Body of pancreas (tissue), 4 donors: Measurements from ENCODE around the gene DNAJC8. TPM values are rescaled to one million over a fixed set of nuclear protein-coding genes. Genes with fewer than 3 reads are reported as not detected.

Source experiments
- ATAC-seq: fragments of 150-250 bp; one replicate; pipeline ENCODE4 v1.9.1; 2016
- DNase-seq, 4 donors: peaks; one replicate each; pipeline ENCODE4 v3.0.0-alpha.2; 2019
- H3K27ac ChIP-seq, 4 donors: fragments of 200-600 bp; sonication (generic); 1 replicate in 3 of 4; 2 replicates in 1 of 4; pipeline versions ENCODE4 v1.5.1 to v1.6.1; 2016 to 2019; ENCODE audit warnings: mild to moderate bottlenecking in 1 of 4, mixed read lengths in 1 of 4, moderate library complexity in 1 of 4
- H3K27me3 ChIP-seq, 2 donors: fragments of 200-600 bp; sonication (generic); one replicate each; pipeline ENCODE4 v1.6.0; 2016; ENCODE audit warnings: mild to moderate bottlenecking in 1 of 2
- H3K36me3 ChIP-seq, 2 donors: fragments of 200-600 bp; sonication (generic); replicated peaks in 1 of 2; 2 replicates each; pipeline ENCODE4 v1.5.1; 2016; ENCODE audit warnings: low read depth in 2 of 2; ENCODE audit not compliant: insufficient read depth in 1 of 2
- H3K4me1 ChIP-seq: fragments of 200-600 bp; sonication (generic); one replicate; pipeline ENCODE4 v1.6.0; 2016
- H3K4me3 ChIP-seq, 2 donors: fragments of 200-600 bp; sonication (generic); 1 replicate in 1 of 2; 2 replicates in 1 of 2; pipeline ENCODE4 v1.5.1; 2016 to 2019
- H3K9me3 ChIP-seq, 3 donors: fragments of 200-600 bp; sonication (generic); 1 replicate in 2 of 3; 2 replicates in 1 of 3; pipeline ENCODE4 v1.5.1; 2016
- CTCF ChIP-seq, 7 experiments: fragments of 450-650 bp in 4 of 7; fragments of 200-600 bp in 3 of 7; sonication (generic) in 3 of 7; IDR thresholded peaks; one replicate each; pipeline ENCODE4 v1.5.1; 2016 to 2019; ENCODE audit warnings: antibody characterized with exemption in 7 of 7
- POLR2A ChIP-seq, 3 donors: fragments of 450-650 bp; IDR thresholded peaks; one replicate each; pipeline ENCODE4 v1.6.1; 2016; ENCODE audit warnings: antibody characterized with exemption in 3 of 3, mild to moderate bottlenecking in 2 of 3
- WGBS, 2 donors: methylation state at CpG; one replicate each; pipeline ENCODE4 v1.1.5; 2017; 5-methylcytosine and 5-hydroxymethylcytosine counted together
- intact Hi-C: fragments of 100-400 bp; cut with DNase I; formaldehyde crosslinking; loops from one replicate; pipeline ENCODE4 v1.15.1; 2023
- total RNA-seq, 2 donors: library from RNA; depleted of rRNA; stranded (reverse); fragments of >200 nt; gene quantifications; one replicate each; pipeline ENCODE4 v1.1.0, GENCODE V29; 2016

DNAJC8 gene
- total RNA-seq, 2 donors from 2014 or later: 18.7 to 53.1 TPM

DNA sequence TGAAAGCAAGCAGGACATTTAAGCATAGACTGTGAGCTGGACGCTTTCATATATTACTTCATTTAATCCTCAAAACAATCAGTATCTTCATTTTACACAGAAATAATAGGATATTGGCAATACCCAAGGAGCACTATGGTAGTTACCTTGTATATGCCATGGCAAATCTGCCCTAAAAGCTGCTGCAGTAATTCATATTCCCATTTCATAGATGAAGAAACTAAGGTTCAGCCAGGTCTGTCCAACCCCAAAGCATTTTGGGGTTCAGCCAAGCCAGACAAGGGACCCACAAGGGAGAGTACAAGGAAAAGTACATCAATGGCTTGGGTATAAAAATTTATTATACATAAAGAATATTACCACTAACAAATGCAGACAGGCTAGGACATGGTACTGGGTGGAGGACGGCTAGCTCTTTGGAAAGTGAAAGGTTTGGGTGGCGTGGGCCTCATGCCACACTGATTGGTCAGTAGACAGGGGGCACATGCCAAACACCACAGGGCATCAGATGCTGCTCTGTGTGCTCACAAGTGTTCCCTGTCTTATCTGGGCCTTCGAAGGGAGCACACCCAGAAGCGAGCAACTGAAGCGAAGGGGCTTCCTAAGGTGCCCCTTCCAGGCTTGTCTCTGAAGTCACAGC lies 32.5 kb downstream of the DNAJC8 start:
- H3K36me3 ChIP-seq: peaks cover 12 to 38% of the 10 kb centered on the region in 2 donors
- ATAC-seq: no peak
- peaks cover 4% of the 10 kb centered on the region for H3K4me1 ChIP-seq
- no peak for DNase-seq
- no peaks in the 10 kb centered on the region for H3K27me3 ChIP-seq
- no peaks in the 10 kb centered on the region for H3K9me3 ChIP-seq
- no peak for TF ChIP-seq POLR2A (IDR thresholded peaks at IDR 0.05)
- TF ChIP-seq CTCF (IDR thresholded peaks at IDR 0.05): no peak
- 94 to 97% methylated on average over 3 to 6 of the region's 6 CpGs for WGBS, 2 donors
- H3K27ac ChIP-seq: no peak overlapping the region
- intact Hi-C loops: no loop called here
- H3K4me3 ChIP-seq: no peak overlapping the region

GRCh38 chr1:28199328-28200233 lies 33.2 kb downstream of the DNAJC8 start:
- DNase-seq (no peak), ATAC-seq (no peak)
- Histone ChIP-seq H3K4me3 (no peak overlapping the region), H3K4me1 (no peaks in the 10 kb centered on the region), H3K9me3 (no peaks in the 10 kb centered on the region), H3K27ac (no peak overlapping the region), H3K27me3 (no peaks in the 10 kb centered on the region), H3K36me3 (peaks cover 12 to 37% of the 10 kb centered on the region in 2 donors)
- intact Hi-C loops: no loop called here
- WGBS, 2 donors: 87 to 93% methylated on average over 8 of the region's 8 CpGs
- TF ChIP-seq CTCF (IDR thresholded peaks at IDR 0.05) (no peak), POLR2A (IDR thresholded peaks at IDR 0.05) (no peak)

GRCh38 chr1:28197682-28198415 lies 35.0 kb downstream of the DNAJC8 start:
- H3K4me1 ChIP-seq: no peaks in the 10 kb centered on the region
- no peak for DNase-seq
- ATAC-seq: no peak
- H3K4me3 ChIP-seq: no peak overlapping the region
- H3K9me3 ChIP-seq: no peaks in the 10 kb centered on the region
- H3K27ac ChIP-seq: no peak overlapping the region
- intact Hi-C loops: no loop called here
- peaks cover 8 to 23% of the 10 kb centered on the region in 2 donors for H3K36me3 ChIP-seq
- H3K27me3 ChIP-seq: no peaks in the 10 kb centered on the region
- 92 to 97% methylated on average over 11 to 12 of the region's 12 CpGs for WGBS, 2 donors
- no peak for TF ChIP-seq CTCF (IDR thresholded peaks at IDR 0.05)
- no peak for TF ChIP-seq POLR2A (IDR thresholded peaks at IDR 0.05)

GRCh38 chr1:28196330-28196729 lies 36.5 kb downstream of the DNAJC8 start:
- WGBS, 2 donors: 71 to 93% methylated on average over 3 of the region's 3 CpGs
- TF ChIP-seq CTCF (IDR thresholded peaks at IDR 0.05) (no peak), POLR2A (IDR thresholded peaks at IDR 0.05) (no peak)
- intact Hi-C loops: no loop called here
- DNase-seq: no peak
- H3K4me3 ChIP-seq: no peak overlapping the region
- H3K27ac ChIP-seq: no peak overlapping the region
- no peak for ATAC-seq
- H3K27me3 ChIP-seq: no peaks in the 10 kb centered on the region
- H3K4me1 ChIP-seq: no peaks in the 10 kb centered on the region
- H3K36me3 ChIP-seq: peaks cover 6 to 19% of the 10 kb centered on the region in 2 donors
- no peaks in the 10 kb centered on the region for H3K9me3 ChIP-seq
